HG03439 (cell line): Measurements from ENCODE around the gene MAD1L1.

ENCODE experiments used
- ATAC-seq: cut with Tn5 transposase; IDR thresholded peaks from one replicate; pipeline ENCODE4 v1.9.1; 2021; ENCODE audit warnings: mild to moderate bottlenecking, moderate library complexity; ENCODE audit not compliant: unreplicated experiment

Gene MAD1L1

GRCh38 chr7:1961701-1962276, 271.0 kb downstream of the MAD1L1 start:
- ATAC-seq = no peak

- ATAC-seq = no peak
Observed at GRCh38 chr7:1959305-1959704, 273.4 kb downstream of the MAD1L1 start.

- ATAC-seq = no peak
Observed at GRCh38 chr7:1957471-1958225, 275.1 kb downstream of the MAD1L1 start.

GRCh38 chr7:1956611-1957470, 275.9 kb downstream of the MAD1L1 start:
- no peak for ATAC-seq

GRCh38 chr7:1956141-1956540, 276.6 kb downstream of the MAD1L1 start:
- no peak for ATAC-seq

GRCh38 chr7:1954366-1955004, 278.3 kb downstream of the MAD1L1 start:
- no peak for ATAC-seq

GRCh38 chr7:1953199-1954190, 279.2 kb downstream of the MAD1L1 start:
- ATAC-seq = no peak

- no peak for ATAC-seq
Observed at GRCh38 chr7:1952781-1953180, 280.0 kb downstream of the MAD1L1 start.

- ATAC-seq = no peak
Observed at GRCh38 chr7:1952169-1952760, 280.5 kb downstream of the MAD1L1 start.

GRCh38 chr7:1951600-1951999, 281.1 kb downstream of the MAD1L1 start:
- ATAC-seq = no peak

- ATAC-seq = no peak
Observed at GRCh38 chr7:1951159-1951536, 281.6 kb downstream of the MAD1L1 start.

GRCh38 chr7:1950452-1951158, 282.1 kb downstream of the MAD1L1 start:
- no peak for ATAC-seq

GRCh38 chr7:1950066-1950451, 282.7 kb downstream of the MAD1L1 start:
- no peak for ATAC-seq

GRCh38 chr7:1949681-1950055, 283.1 kb downstream of the MAD1L1 start:
- no peak for ATAC-seq

GRCh38 chr7:1948887-1949680, 283.7 kb downstream of the MAD1L1 start:
- ATAC-seq = no peak

- ATAC-seq = no peak
Observed at GRCh38 chr7:1948301-1948796, 284.4 kb downstream of the MAD1L1 start.

- ATAC-seq = no peak
Observed at GRCh38 chr7:1947586-1948217, 285.0 kb downstream of the MAD1L1 start.
